GM19035 (cell line): ENCODE results near the gene ADGRG3.

Source experiments
- ATAC-seq: cut with Tn5 transposase; IDR thresholded peaks from one replicate; pipeline ENCODE4 v1.9.1; 2021; ENCODE audit not compliant: unreplicated experiment

Gene ADGRG3

DNA sequence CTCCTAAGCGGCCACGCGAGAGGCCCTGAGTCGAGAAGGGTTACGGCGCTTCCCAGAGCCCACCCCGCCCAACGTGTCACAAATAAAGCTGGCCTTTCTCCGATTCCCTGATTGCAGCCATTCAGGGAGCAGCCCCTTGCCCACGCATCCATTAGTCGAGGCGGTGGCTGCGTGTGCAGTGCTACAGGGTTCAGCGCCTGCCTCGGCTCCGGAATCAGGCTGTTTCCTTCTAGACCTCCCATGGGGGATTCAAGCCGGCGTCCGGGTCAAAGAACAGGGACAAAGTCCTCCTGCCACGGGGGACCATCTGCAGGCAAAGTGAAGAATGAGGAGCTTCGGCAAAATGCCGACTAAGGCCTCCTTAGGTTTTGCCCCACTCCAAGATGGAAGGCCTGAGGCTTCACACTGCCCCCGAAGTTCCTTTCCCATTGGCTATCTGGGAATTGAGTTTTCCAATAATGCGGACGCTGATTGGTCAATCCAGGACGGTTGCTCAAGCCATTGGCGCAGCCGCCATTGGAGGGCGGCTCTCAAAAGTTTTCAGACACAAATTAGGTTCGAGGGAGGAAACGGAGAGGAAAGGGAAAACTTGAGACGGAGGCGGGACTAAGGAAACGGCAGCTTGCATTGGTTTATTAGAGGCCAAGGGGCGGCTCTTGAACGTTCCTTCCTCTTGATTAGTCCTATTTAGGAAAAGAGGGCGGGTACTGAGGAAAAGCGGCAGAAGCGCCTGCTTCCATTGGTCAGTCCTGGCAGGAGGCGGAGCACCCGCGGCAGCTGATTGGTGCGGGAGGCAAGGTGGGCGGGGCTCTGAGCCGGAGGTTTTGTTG lies 67.0 kb downstream of the ADGRG3 start:
- ATAC-seq = peak; percentile 89

DNA sequence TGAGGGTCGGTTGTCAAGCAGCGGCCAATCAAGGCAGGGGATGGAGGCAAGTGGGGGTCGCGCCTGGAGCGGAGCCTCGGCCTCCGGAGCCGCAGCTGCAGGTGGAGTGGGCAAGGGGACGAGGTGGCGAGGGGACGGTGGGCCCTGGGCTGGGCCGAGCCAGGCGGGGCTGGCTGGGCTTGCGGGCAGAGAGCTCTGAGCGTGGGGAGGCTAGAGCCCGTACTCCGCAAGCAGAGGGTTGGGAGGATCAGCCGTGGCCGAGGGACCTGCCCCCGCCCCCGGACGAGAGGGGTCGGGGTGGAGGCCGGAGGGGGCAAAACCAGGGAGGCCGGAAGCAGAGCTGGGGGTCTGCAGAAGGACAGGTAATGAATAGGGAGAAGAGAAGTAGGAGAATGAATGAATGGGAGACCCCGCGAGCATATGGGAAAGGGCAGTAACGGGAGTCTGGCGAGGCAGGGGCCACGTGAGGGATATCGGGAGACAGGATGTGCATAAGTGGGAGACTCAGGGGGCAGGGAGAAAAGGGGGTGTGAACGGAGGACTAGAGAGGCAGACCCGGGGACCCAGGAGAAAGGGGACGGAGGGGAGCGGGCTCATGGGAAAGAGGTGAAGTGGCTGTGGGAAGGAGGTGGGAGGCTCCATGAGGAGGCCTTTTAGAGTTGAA lies 67.8 kb downstream of the ADGRG3 start, which contains the start of gene KATNB1:
TSS of gene KATNB1 (plus strand) at position 16 of the 664 bp plus-strand sequence. CDS start 1,474 bp downstream, outside the sequence.
- no peak for ATAC-seq

DNA sequence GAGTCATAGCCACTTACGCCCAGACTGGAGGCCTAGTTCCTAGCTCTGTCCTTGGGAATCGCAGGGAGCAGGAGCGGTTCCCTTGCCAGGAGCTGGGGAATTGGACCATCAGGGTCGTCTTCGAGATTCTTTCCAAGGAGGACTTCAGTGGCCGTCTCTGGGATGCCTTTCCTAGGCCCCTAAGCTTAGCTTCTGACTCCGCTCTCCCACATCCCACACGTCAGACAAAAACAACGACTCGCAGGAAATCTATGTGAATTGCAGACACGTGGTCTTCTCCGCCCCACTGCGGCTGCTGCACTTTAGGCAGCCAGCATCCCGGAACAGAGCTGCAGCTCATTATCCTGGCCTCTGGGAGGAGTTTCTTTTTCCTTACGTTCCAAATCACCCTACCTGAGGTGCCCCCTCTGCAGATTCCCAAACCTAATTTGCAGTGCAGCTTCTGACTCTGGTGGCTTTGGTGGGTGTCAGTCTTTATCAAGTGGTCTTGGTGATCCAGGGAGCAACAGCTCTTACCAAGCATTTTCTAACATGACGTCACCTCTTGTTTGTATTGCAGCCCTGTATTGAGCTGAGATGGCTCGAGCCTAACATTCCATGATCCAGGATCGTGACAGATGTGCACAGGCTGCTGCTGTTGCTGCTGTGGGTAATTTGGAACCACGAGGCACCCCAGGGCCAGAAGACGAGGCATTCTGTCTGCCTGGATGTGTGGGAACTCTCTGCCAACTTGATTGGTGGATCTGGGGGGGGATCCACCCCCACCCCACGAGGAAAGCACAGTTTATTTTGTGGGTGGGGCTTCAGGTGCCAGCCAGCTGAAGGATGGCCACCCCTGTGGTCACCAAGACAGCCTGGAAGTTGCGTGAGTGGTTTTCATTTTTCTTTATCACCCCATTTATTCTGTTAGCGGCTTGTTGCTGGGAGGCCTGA lies 68.6 kb downstream of the ADGRG3 start:
- ATAC-seq = no peak

DNA sequence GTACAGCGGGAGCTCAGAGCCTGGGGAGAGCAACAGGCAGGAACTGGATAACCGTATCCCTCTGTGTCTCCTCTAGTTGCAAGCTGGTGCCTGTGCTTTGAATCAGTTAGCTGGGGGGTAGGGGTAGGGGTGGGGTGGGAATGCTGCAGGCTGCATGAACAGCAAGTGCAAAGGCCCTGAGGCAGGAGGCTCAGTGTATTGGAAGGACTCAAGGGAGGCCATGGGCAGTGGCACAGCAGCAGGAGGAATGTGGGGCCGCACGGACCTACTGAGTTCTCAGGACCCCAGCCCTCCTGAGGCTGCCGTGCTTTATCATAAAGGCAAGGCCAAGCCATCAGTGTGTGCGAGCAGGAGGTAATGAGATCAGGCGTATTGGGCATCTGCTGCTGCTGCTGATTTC lies 70.7 kb downstream of the ADGRG3 start:
- no peak for ATAC-seq
